Sciatic nerve (tissue), 2 donors: ENCODE measurements around the gene MRPS11. TPM values are rescaled to one million over a fixed set of nuclear protein-coding genes. Genes with fewer than 3 reads are reported as not detected.
A peak's percentile ranks its signal among the peaks of the same experiment; 100 is the strongest.
"Not testable (repeated sequence)": the region's sequence is repeated elsewhere in the genome, so short reads cannot be mapped to it uniquely, and the experiment has no call there.

Experiments used
- ATAC-seq: fragments of 200-7000 bp; cut with Tn5 transposase; one replicate; pipeline ENCODE4 v1.9.1; 2020; ENCODE audit warnings: mild to moderate bottlenecking, moderate library complexity
- DNase-seq: peaks from one replicate; pipeline ENCODE4 v3.0.0-alpha.2; 2020; ENCODE audit warnings: low spot score
- intact Hi-C: fragments of 100-400 bp; cut with DNase I; formaldehyde crosslinking; loops from one replicate; pipeline ENCODE4 v1.14.2; 2022
- total RNA-seq: library from RNA; stranded (reverse); fragmentation: NEBNext Ultra II Directional; extraction: Animal tissue kit (Norgen Biotek cat#: 25700); gene quantifications from one replicate; pipeline ENCODE4 v1.2.1, GENCODE V29; 2021
- donor health status: DM: no; HTN: no; CAD: no.
- donor health status: DM: no; HTN: no; CAD: no.

MRPS11 gene
- total RNA-seq, 1 donor from 2014 or later, result 23.1 TPM

- ATAC-seq (no peak), DNase-seq (no peak)
- intact Hi-C loops, result no loop called here
Observed at GRCh38 chr15:88453651-88454050, 13.9 kb upstream of the MRPS11 start.

DNA sequence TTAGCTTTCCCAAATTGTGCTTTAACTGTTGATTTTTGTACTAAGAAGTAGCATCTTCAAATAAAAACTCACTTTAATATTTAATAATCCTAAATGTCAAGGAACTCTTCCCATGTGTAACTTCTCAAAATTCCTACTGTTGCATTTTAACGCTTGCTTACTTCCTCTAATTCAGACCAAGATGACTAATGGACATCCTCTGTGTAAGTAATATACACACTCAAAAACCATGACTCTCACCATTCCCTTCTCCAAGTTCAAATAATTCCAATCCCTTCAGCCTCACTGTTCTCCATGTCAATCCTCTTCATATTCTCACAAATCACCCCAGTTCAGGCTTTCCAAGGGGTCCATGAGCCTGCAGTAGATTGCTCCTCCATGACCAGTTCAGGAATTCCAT, 13.3 kb upstream of the MRPS11 start:
- intact Hi-C loops, result no loop called here
- DNase-seq (no peak), ATAC-seq (no peak)

DNA sequence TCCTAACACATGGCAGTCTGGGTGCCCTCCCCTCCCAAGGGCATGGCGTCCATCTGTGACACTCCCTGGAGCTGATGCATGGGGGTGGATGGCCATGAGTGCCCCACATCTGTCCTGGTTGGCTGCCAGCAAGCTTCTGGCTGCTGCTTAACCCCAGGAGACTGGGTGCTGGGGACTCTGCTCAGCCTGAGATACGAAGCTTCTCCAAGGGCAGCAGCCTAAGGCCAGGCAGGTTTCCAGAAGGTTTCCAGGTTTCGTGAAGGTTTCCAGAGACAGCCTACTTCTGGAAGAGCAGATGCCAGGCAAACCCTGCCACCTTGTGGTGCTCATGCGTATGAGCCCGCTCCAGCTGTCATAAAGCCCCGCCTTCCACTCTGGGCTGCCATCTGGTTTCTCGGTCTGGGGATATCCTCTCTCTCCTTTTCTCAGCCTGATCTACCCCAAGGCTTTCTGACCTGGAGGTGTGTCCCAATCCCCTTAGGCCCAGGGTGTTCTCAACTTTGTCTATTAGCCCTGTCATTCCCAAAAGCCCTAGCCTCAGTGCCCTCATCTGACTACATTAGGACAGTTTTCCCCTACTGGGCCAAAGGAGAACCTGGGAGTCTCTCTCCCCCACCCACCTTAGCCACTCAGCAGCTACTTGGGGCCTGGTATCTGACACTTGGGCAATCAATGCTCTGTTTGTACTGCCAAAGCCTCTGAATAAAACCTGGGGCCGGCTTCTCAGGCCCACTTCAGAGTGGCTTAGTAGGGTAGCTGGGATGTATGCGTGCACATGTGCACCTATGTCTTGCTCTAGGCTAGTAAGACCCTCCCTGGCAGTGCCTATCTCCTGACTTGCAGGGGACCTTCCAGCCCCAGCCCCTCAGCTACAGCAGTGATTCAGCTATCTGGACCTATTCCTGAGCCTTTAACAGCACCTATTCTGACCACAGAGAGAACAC, 12.4 kb upstream of the MRPS11 start:
- intact Hi-C loops, result no loop called here
- ATAC-seq, result peak; percentile 86

DNA sequence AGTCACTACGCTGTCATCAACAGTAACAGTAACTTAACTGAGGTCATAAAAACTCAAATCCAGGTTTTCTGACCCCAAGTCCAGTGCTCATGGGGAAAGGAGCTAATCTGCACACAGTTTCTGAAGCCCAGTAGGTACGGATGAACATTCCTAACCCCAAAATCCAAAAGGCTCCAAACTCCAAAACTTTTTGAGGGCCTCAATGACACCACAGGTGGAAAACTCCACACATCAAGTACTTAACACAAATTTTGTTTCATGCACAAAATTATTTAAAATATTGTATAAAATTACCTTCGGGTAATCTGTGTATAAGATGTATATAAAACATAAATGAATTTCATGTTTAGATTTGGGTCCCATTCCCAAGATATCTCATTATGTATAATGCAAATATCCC, 10.8 kb upstream of the MRPS11 start:
- intact Hi-C loops, result no loop called here
- DNase-seq, result no peak
- no peak for ATAC-seq

More for the DNA sequence above, 12.4 kb upstream of the MRPS11 start:
- peak; percentile 67 for DNase-seq

DNA sequence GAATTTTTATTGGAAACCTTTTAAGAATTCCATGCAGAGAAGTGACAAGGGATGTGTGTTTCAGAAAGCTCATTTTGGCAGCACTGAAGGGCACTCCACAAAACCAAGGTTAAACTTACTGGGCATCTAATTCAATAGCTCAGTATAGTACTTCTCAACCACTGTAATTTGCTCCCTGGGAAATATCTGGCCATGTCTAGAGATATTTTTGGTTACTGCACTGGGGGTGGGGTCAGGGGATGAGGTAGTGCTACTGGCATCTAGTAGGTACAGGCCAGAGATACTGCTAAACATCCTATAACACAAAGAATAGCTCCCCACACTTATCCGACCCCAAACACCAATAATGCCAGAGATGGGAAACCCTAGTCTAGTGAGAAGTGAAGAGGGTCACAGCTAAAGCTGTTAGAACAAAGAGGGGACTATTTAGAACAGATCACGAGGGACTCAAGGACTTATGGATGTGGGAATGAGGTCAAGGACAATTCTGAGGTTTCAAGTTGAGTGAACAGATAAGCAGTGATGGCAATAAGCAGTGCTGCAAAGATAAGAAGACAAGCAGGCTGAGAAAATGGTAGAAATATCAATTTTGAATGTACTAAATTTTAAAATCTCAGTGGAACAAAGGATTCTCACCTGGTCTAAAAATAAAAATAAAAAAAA, 3.5 kb upstream of the MRPS11 start:
- intact Hi-C loops, result no loop called here
- no peak for DNase-seq
- ATAC-seq, result no peak

- DNase-seq (no peak), ATAC-seq (no peak)
- intact Hi-C loops, result no loop called here
Observed at GRCh38 chr15:88465633-88466224, 1.8 kb upstream of the MRPS11 start.

DNA sequence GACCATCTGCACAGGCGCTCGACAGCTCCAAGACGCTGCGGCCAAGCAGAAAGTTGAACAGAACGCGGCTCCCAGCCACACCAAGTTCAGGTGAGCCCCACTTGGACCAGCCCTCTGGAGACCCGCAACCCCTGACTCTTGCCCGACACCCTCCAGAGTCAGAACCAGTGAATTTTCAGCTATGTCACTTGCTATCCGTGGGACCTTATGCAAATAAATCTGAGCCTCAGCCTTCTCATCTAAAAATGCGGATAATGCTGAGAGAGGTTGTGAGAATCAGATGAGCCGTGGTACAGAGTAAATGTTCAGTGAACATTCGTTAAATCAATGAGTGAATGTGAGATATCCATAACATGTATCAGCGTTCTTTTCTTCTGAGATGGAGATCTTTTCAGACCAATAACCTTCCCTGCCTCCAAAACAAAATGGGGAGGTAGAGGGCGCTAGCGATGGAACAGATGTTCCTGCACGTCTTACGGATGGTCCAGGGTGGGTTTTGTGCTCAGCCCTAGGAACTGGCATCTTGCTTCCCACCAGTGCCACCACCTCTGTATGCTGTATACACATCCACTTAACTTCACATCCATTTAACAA, 524 bp downstream of the MRPS11 start:
- intact Hi-C loops, result no loop called here
- no peak for DNase-seq
- ATAC-seq, result no peak

- ATAC-seq, DNase-seq, intact Hi-C loops: not testable (repeated sequence)
Observed at GRCh38 chr15:88468721-88469120, 1.2 kb downstream of the MRPS11 start.

DNA sequence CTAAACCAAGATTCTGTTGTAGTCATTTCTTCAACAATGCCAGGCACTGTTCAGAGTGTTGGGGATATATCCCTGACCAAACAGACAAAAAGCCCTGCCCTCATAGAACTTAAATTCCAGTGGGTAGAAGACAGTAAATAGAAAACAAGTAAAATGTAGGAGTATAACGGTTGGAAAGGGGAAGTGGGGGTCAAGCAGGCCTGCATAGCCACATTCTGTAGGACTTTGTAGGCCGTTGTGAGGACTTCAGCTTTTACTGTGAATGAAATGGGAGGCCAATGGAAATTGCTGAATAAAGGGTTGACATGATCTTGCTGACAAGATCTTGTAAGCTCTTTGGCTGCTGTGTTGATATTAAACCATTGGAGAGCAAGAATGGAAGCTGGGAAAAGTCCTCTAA, 1.8 kb downstream of the MRPS11 start:
- no peak for ATAC-seq
- intact Hi-C loops, result no loop called here
- DNase-seq, result no peak

GRCh38 chr15:88470625-88471372, 3.3 kb downstream of the MRPS11 start:
- intact Hi-C loops, result no loop called here
- ATAC-seq, result no peak
- no peak for DNase-seq

- ATAC-seq (no peak), DNase-seq (no peak)
- intact Hi-C loops, result no loop called here
Observed at GRCh38 chr15:88472225-88472624, 4.7 kb downstream of the MRPS11 start.

DNA sequence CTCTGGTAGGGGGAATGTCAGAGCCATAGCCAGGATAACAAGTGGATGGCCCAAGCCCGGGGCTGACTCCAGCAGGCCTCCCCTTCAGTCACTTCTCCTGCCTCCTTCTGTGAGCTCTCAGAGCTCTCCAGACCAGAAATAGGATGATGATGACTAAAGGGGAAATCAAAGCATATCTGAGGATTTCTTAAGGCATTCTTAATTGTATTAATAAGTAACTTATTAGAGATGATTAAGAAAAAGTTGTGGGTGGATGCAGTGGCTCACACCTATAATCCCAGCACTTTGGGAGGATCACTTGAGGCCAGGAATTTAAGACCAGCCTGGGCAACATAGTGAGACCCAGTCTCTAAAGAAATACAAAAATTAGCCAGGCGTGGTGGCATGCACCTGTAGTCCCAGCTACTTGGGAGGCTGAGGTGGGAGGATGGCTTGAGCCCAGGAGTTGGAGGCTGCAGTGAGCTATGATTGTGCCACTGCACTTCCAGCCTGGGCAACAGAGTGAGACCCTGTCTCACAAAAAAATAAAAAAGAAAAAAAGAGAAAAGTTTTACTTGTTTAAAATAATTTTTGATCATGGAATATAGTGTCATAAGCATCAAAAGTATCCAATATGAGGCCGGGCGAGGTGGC, 6.3 kb downstream of the MRPS11 start:
- ATAC-seq, DNase-seq, intact Hi-C loops: not testable (repeated sequence)

DNA sequence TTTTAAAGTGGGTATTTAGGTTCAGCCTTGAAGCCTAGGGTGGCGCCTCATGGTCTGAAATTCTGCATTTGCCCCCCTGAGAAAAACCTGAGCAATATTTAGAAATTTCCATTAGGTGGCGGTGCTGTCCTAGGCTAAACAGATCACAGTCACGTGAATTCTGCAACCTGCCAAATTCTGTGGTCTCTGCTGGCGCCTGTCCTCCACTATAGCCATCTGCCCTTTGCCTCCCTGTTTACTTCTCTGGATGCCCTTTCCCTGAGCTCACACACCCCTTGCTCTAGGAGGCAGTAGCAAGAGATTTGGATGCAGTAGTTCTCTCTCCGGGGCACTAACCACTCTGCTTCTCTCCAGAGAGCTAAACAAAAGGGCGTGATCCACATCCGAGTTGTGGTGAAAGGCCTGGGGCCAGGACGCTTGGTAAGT, 9.1 kb downstream of the MRPS11 start:
- peak; percentile 92 for ATAC-seq
- intact Hi-C loops, result no loop called here
- DNase-seq, result no peak

DNA sequence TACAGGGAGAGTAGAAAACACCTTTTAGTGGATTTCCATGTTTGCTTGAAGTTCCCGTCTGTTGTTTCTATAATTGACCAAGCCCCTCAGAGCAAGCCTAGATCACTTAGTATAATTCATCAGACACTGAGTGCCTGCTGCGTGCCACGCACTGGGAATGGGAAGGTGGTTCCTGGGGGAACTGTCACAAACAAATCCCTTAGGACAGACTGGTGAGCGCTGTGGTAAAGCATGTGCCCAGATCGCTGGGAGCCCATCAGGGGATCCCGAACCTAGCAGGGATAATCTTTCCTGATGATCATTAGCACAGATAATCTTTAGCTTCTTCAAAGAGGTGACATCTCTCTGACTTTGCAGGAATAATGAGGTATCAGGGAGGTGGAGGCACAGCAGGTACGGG, 9.6 kb downstream of the MRPS11 start:
- DNase-seq (no peak), ATAC-seq (no peak)
- intact Hi-C loops, result no loop called here

GRCh38 chr15:88477904-88478303, 10.4 kb downstream of the MRPS11 start:
- no peak for DNase-seq
- intact Hi-C loops, result no loop called here
- ATAC-seq, result peak; percentile 56

- intact Hi-C loops, result no loop called here
- ATAC-seq (no peak), DNase-seq (no peak)
Observed at GRCh38 chr15:88479169-88479568, 11.7 kb downstream of the MRPS11 start.

DNA sequence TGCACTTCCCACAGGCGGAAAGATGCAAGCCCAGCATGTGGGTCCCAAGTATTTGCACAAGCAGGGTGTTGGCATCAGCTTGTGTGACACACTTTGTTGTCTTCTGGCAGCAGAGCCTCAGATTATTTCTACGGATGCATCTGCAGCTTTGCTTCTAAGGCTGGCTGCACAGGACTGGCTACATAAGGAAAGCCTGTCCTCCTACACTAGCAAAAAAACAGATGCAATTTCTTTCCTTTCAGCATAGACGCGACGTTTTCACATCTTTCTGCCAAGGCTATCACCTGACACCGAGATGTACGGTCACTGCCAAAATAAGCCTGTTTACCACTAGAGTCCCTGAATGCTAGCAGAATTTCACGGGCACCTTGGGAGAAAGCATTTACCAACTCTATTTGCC, 13.5 kb downstream of the MRPS11 start:
- no peak for ATAC-seq
- intact Hi-C loops, result no loop called here
- DNase-seq, result no peak

GRCh38 chr15:88482263-88482662, 14.8 kb downstream of the MRPS11 start:
- no peak for DNase-seq
- intact Hi-C loops, result no loop called here
- ATAC-seq, result no peak
